HG03378 (cell line): ENCODE measurements around the gene ANKLE2.
A peak's percentile ranks its signal among the peaks of the same experiment; 100 is the strongest.
"Not testable (repeated sequence)": the region's sequence is repeated elsewhere in the genome, so short reads cannot be mapped to it uniquely, and the experiment has no call there.

Source experiments
- ATAC-seq: cut with Tn5 transposase; IDR thresholded peaks from one replicate; pipeline ENCODE4 v1.9.1; 2021; ENCODE audit warnings: mild to moderate bottlenecking, moderate library complexity; ENCODE audit not compliant: unreplicated experiment

The ANKLE2 gene

DNA sequence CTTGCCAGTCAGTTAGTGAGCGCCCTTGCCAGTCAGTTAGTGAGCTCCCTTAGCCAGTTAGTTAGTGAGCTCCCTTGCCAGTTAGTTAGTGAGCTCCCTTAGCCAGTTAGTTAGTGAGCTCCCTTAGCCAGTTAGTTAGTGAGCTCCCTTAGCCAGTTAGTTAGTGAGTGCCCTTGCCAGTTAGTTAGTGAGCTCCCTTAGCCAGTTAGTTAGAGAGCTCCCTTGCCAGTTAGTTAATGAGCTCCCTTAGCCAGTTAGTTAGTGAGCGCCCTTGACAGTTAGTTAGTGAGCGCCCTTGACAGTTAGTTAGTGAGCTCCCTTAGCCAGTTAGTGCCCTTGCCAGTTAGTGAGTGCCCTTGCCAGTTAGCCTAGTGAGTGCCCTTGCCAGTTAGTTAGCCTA is 66.7 kb downstream of the ANKLE2 start:
- ATAC-seq, result not testable (repeated sequence)

DNA sequence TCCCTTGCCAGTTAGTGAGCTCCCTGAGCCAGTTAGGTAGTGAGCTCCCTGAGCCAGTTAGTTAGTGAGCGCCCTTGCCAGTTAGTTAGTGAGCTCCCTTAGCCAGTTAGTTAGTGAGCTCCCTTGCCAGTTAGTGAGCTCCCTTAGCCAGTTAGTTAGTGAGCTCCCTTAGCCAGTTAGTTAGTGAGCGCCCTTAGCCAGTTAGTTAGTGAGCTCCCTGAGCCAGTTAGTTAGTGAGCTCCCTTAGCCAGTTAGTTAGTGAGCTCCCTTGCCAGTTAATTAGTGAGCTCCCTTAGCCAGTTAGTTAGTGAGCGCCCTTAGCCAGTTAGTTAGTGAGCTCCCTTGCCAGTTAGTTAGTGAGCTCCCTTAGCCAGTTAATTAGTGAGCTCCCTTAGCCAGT is 69.6 kb downstream of the ANKLE2 start:
- not testable (repeated sequence) for ATAC-seq

DNA sequence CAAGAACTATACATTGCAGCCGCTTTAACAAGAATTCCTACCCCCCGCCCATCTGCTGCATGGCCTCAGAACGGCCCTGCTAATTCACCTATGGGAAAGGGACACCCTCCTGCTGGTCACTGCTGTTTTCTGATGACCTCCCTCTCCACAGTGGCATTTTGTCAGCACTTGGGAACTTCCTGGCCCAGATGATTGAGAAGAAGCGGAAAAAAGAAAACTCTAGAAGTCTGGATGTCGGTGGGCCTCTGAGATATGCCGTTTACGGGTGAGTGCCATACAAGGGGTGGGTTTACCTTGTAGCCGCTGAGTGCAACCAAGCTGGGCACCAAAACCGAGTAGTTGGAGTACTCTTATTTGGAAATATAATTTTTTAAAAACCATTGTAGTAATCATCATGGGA is 71.5 kb downstream of the ANKLE2 start:
- no peak for ATAC-seq

DNA sequence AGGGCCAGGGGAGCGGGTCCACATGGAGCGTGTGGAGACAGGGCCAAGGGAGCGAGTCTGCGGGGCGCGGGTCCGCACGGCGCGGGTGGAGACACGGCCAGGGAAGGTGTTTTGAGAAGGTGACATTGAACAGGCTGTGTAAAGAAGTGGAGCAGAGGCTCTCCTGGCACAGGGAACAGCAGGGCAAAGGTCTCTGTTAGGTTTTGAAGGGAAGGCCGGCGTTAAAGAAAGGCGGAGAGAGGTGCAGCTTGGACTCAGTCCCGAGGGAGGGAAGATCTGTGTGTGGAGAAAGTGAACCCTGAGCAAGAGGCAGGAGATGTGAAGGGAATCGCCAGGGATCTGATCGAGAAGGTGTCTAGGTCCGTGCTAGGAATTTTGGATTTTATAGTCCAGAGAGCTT is 72.4 kb downstream of the ANKLE2 start:
- ATAC-seq, result no peak

- ATAC-seq, result peak; percentile 84
Measured at GRCh38 chr12:132687211-132688164, 74.1 kb downstream of the ANKLE2 start, which contains the start of the genes POLE and PXMP2. Gene POLE, minus strand, starts transcription at chr12:132687342. Its CDS starts 27 bp downstream, at chr12:132687315. Gene PXMP2, plus strand, starts transcription at chr12:132687587. Its CDS starts 84 bp downstream, at chr12:132687671.

GRCh38 chr12:132686825-132687210 is 74.8 kb downstream of the ANKLE2 start:
- no peak for ATAC-seq

DNA sequence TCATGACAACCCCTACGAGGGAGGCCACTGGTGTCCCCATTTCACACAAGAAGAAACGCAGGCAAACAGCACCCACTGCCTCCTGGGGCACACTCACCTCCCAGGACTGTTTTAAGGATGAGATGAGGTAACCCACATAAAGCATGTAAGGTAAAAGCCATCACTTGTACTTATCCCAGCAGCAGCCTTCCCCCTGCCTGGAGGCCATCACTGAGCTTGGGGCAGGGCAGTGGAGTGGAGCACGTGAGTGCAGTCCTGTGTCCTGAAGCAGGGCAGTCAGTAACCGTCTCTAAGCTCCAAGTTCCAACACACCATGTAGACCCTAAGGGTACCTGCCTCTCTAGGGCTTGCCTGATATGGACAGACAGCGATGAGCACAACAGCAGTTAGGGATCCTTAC is 76.2 kb downstream of the ANKLE2 start:
- ATAC-seq, result no peak

DNA sequence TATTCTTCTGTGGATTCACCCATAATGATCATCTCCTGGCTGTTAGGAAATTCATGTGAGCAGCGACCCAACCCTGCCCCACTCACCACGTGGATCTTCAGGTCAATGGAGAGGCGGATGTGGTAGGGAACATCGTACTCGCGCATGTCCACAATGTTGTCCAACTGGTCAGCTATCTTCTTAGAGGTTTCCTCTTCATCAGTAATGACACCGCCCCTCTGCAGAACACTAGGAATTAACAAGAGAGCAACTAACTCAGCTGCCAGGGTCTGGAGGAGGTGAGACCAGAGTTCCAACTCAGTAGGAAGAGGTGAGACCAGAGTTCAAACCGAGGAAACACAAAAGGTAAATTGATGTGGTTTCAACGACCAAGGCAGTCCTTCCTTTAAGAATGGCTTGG is 84.1 kb downstream of the ANKLE2 start:
- no peak for ATAC-seq

GRCh38 chr12:132675757-132676432 is 85.7 kb downstream of the ANKLE2 start:
- ATAC-seq, result no peak
